Measurements from ENCODE around the gene MED27.

- TF ChIP-seq EZH2 (IDR thresholded peaks at IDR 0.05; ENCODE audit: borderline replicate concordance, low read depth, low read length), result no peak
- no peak for TF ChIP-seq POLR2A (conservative IDR thresholded peaks at IDR 0.05)
- TF ChIP-seq TAF9B (IDR thresholded peaks at IDR 0.05; ENCODE audit: partially characterized antibody), result no peak
- TF ChIP-seq ZC3H11A (IDR thresholded peaks at IDR 0.05; ENCODE audit: low read depth, low read length), result no peak
- no peak for TF ChIP-seq JUN (IDR thresholded peaks at IDR 0.05; ENCODE audit: borderline replicate concordance, low read depth, low read length)
- no peak for TF ChIP-seq JUN (CRISPR knock-in tag; IDR thresholded peaks at IDR 0.05; ENCODE audit: borderline replicate concordance)
- TF ChIP-seq ZFP30 (CRISPR knock-in tag; IDR thresholded peaks at IDR 0.05; ENCODE audit: borderline replicate concordance), result no peak
- no peak for TF ChIP-seq ZFP1 (CRISPR knock-in tag; IDR thresholded peaks at IDR 0.05)
- TF ChIP-seq ZNF609 (CRISPR knock-in tag; IDR thresholded peaks at IDR 0.05; ENCODE audit: borderline replicate concordance), result no peak
- TF ChIP-seq SRF (CRISPR knock-in tag; IDR thresholded peaks at IDR 0.05), result no peak
- TF ChIP-seq CTCF (IDR thresholded peaks at IDR 0.05 in 2 of 3, conservative IDR thresholded peaks at IDR 0.05 in 1 of 3; ENCODE audit: insufficient read depth in 2 of 3, low read depth in 1 of 3, low read length in 3 of 3), result no peak
- TF ChIP-seq ELF4 (CRISPR knock-in tag; IDR thresholded peaks at IDR 0.05), result no peak
- TF ChIP-seq FOXA1 (IDR thresholded peaks at IDR 0.05; ENCODE audit: borderline replicate concordance), result no peak
- no peak for TF ChIP-seq ZNF324 (CRISPR knock-in tag; IDR thresholded peaks at IDR 0.05)
Measured at GRCh38 chr9:131992906-131993657, 86.6 kb downstream of the MED27 start.

Measured in K562 (cell line).